SK-N-SH treated with all-trans-retinoic acid at 6 μM for 48 hours (cell line): ENCODE measurements around the gene MYOD1.

Experiments
- ATAC-seq: fragments of 200-7000 bp; cut with Tn5 transposase; 3 replicates; pipeline ENCODE4 v1.9.1; 2020; ENCODE audit warnings: mild to moderate bottlenecking, moderate library complexity
- ARNTL ChIP-seq: fragments of 450-650 bp; formaldehyde crosslinking; IDR thresholded peaks from 2 replicates; pipeline ENCODE4 v1.5.0; 2020; ENCODE audit warnings: low read depth, mild to moderate bottlenecking, moderate library complexity, borderline replicate concordance
- BACH2 ChIP-seq: fragments of 250-450 bp; sonication (Bioruptor Pico); IDR thresholded peaks from 2 replicates; pipeline ENCODE4 v1.9.0; 2021; ENCODE audit warnings: mild to moderate bottlenecking, borderline replicate concordance
- GLIS3 ChIP-seq: fragments of 250-450 bp; sonication (Bioruptor Pico); IDR thresholded peaks from 2 replicates; pipeline ENCODE4 v1.5.0; 2020; ENCODE audit warnings: mild to moderate bottlenecking, moderate library complexity
- ISL1 ChIP-seq: fragments of 250-450 bp; sonication (Bioruptor Pico); IDR thresholded peaks from 2 replicates; pipeline ENCODE4 v2.1.2; 2022; ENCODE audit warnings: mild to moderate bottlenecking, moderate library complexity
- RARB ChIP-seq: fragments of 250-450 bp; sonication (Bioruptor Pico); IDR thresholded peaks from 2 replicates; pipeline ENCODE4 v1.8.0; 2021; ENCODE audit warnings: mild to moderate bottlenecking, moderate library complexity
- SNAI2 ChIP-seq: fragments of 250-450 bp; sonication (Bioruptor Pico); IDR thresholded peaks from 2 replicates; pipeline ENCODE4 v1.5.0; 2020; ENCODE audit warnings: mild to moderate bottlenecking, moderate library complexity
- TCF4 ChIP-seq: fragments of 250-450 bp; sonication (Bioruptor Pico); IDR thresholded peaks from 2 replicates; pipeline ENCODE4 v1.8.0; 2021; ENCODE audit warnings: mild to moderate bottlenecking, moderate library complexity, borderline replicate concordance
- TOX ChIP-seq: fragments of 250-450 bp; sonication (Bioruptor Pico); IDR thresholded peaks from 2 replicates; pipeline ENCODE4 v1.8.0; 2021; ENCODE audit warnings: mild to moderate bottlenecking, moderate library complexity, borderline replicate concordance
- ZC3H10 ChIP-seq: fragments of 250-450 bp; sonication (Bioruptor Pico); IDR thresholded peaks from 2 replicates; pipeline ENCODE4 v1.5.1; 2021; ENCODE audit warnings: mild to moderate bottlenecking, moderate library complexity
- ZNF565 ChIP-seq: fragments of 450-650 bp; formaldehyde crosslinking; conservative IDR thresholded peaks from 2 replicates; pipeline ENCODE4 v1.5.0; 2020; ENCODE audit warnings: low read depth, mild to moderate bottlenecking, moderate library complexity
- TF ChIP-seq, protein P1 (sequence below): fragments of 250-450 bp; sonication (Bioruptor Pico); IDR thresholded peaks from 2 replicates; pipeline ENCODE4 v1.5.1; 2020; ENCODE audit warnings: low read depth, mild to moderate bottlenecking, moderate library complexity
- TF ChIP-seq, protein P2 (sequence below): fragments of 250-450 bp; sonication (Bioruptor Pico); IDR thresholded peaks from 2 replicates; pipeline ENCODE4 v1.8.0; 2021; ENCODE audit warnings: low read depth, mild to moderate bottlenecking, moderate library complexity, borderline replicate concordance

The MYOD1 gene

GRCh38 chr11:17771415-17771814, 52.0 kb downstream of the MYOD1 start:
- TF ChIP-seq ARNTL = no peak
- TF ChIP-seq ZC3H10 (CRISPR knock-in tag) = no peak
- TF ChIP-seq TOX = no peak
- TF ChIP-seq TCF4 (CRISPR knock-in tag) = no peak
- no peak for TF ChIP-seq BACH2 (CRISPR knock-in tag)
- no peak for TF ChIP-seq ZNF565 (CRISPR knock-in tag)
- TF ChIP-seq, protein P1, sequence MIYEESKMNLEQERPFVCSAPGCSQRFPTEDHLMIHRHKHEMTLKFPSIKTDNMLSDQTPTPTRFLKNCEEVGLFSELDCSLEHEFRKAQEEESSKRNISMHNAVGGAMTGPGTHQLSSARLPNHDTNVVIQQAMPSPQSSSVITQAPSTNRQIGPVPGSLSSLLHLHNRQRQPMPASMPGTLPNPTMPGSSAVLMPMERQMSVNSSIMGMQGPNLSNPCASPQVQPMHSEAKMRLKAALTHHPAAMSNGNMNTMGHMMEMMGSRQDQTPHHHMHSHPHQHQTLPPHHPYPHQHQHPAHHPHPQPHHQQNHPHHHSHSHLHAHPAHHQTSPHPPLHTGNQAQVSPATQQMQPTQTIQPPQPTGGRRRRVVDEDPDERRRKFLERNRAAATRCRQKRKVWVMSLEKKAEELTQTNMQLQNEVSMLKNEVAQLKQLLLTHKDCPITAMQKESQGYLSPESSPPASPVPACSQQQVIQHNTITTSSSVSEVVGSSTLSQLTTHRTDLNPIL (CRISPR knock-in tag) = no peak
- TF ChIP-seq ISL1 = no peak
- no peak for TF ChIP-seq GLIS3
- TF ChIP-seq RARB (CRISPR knock-in tag) = no peak
- TF ChIP-seq, protein P2, sequence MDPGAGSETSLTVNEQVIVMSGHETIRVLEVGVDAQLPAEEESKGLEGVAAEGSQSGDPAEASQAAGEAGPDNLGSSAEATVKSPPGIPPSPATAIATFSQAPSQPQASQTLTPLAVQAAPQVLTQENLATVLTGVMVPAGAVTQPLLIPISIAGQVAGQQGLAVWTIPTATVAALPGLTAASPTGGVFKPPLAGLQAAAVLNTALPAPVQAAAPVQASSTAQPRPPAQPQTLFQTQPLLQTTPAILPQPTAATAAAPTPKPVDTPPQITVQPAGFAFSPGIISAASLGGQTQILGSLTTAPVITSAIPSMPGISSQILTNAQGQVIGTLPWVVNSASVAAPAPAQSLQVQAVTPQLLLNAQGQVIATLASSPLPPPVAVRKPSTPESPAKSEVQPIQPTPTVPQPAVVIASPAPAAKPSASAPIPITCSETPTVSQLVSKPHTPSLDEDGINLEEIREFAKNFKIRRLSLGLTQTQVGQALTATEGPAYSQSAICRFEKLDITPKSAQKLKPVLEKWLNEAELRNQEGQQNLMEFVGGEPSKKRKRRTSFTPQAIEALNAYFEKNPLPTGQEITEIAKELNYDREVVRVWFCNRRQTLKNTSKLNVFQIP (CRISPR knock-in tag) = no peak
- TF ChIP-seq SNAI2 = no peak
- TF ChIP-seq, all 23 proteins: peak for 0
- ATAC-seq = no peak
